ENCODE measurements around the gene REN. TPM values are rescaled to one million over a fixed set of nuclear protein-coding genes. Genes with fewer than 3 reads are reported as not detected.

The REN gene
- total and polyA plus RNA-seq, 11 donors, result not detected

DNA sequence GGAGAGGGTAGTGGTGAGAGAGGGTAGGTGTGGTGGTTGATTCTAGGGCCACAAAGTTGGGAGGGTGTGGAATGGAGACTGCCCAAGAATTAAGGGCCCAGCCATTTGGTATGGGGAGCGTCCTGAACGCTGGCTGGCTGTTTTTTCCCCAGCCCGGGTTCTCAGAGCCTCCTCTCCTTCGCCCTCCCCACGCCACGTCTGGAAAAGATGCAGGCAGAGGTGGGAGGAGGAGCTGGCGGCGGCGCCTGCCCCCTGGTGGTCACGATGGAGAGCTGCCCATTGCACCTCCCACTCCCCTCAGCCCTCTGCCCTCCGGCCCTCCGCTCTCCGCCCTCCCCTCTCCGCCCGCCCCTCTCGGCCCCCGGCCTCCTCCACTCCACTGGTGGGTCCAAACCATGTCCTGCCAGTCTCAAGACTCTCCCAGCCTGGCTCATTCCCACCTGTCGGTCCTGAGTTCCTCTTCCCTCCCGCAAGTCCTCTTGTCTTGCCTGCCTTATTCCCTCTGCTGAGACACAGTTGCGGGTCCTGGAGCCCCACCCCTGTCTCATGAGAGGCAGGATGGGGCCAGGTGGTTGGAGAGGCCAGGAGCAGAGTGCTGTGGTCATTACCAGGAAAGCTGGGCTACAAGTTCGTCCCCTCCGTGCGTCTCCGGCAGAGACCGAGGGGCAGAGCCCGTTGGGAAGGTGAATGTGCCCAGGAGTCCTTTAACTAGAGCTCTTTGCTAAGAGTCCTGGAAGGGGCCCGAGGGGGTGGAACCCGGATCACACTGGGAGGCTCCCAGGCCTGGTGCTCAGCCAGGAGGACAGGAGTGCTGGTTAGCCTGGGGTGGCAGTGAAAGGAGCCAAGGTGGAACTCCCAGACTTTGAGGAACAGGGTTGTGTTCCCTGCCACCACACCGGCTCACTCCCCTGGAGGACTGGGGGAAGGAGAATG, 36.9 kb downstream of the REN start:
- WGBS, 4 donors, result 14 to 27% (median 26%) methylated on average over 24 to 29 of the region's 29 CpGs
- H3K4me3 ChIP-seq, result peak overlapping the region in 5 of 12 donors; percentile 3 to 25 (median 18)
- TF ChIP-seq, protein P1, sequence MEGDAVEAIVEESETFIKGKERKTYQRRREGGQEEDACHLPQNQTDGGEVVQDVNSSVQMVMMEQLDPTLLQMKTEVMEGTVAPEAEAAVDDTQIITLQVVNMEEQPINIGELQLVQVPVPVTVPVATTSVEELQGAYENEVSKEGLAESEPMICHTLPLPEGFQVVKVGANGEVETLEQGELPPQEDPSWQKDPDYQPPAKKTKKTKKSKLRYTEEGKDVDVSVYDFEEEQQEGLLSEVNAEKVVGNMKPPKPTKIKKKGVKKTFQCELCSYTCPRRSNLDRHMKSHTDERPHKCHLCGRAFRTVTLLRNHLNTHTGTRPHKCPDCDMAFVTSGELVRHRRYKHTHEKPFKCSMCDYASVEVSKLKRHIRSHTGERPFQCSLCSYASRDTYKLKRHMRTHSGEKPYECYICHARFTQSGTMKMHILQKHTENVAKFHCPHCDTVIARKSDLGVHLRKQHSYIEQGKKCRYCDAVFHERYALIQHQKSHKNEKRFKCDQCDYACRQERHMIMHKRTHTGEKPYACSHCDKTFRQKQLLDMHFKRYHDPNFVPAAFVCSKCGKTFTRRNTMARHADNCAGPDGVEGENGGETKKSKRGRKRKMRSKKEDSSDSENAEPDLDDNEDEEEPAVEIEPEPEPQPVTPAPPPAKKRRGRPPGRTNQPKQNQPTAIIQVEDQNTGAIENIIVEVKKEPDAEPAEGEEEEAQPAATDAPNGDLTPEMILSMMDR (IDR thresholded peaks at IDR 0.05), result peak; percentile 86 to 95 (median 92)
- TF ChIP-seq POLR2A (IDR thresholded peaks at IDR 0.05), result no peak

GRCh38 chr1:204128464-204128963, 37.6 kb downstream of the REN start:
- peak overlapping the region in 1 of 12 donors; percentile 3 for H3K4me3 ChIP-seq
- H3K9me3 ChIP-seq, result no peaks in the 10 kb centered on the region
- intact Hi-C loops (cut with DNase I), result loop anchor here in 6 of 10 donors (1.0 to 10.0 kb wide), 11 partner anchors 41 to 268 kb away; partner anchors contain the start of genes SNRPE (in 2 of the 6) and SOX13 (in 2 of the 6)
- peak overlapping the region in 3 of 12 donors; percentile 25 to 80 (median 26) for H3K27ac ChIP-seq
- 70 to 91% (median 72%) methylated on average over 4 of the region's 4 CpGs for WGBS, 4 donors
- TF ChIP-seq, protein P1 (IDR thresholded peaks at IDR 0.05), result no peak
- no peak for TF ChIP-seq POLR2A (IDR thresholded peaks at IDR 0.05)
- ATAC-seq, result no peak
- peaks cover 4 to 48% (median 23%) of the 10 kb centered on the region in 12 donors for H3K4me1 ChIP-seq
- peaks cover 0 to 31% (median 24%) of the 10 kb centered on the region in 9 donors for H3K36me3 ChIP-seq
- H3K27me3 ChIP-seq, result no peaks in the 10 kb centered on the region
- DNase-seq, result peak in 1 of 5 donors; percentile 28

More for the DNA sequence above, 36.9 kb downstream of the REN start:
- no peaks in the 10 kb centered on the region for H3K27me3 ChIP-seq
- no peaks in the 10 kb centered on the region for H3K9me3 ChIP-seq
- DNase-seq, result peak; percentile 70 to 87 (median 77)
- peaks cover 4 to 48% (median 23%) of the 10 kb centered on the region in 12 donors for H3K4me1 ChIP-seq
- intact Hi-C loops (cut with DNase I), result loop anchor here in 8 of 10 donors (1.0 to 10.0 kb wide), 11 partner anchors 42 to 268 kb away; partner anchors contain the start of genes SNRPE (in 4 of the 8) and SOX13 (in 2 of the 8)
- H3K36me3 ChIP-seq, result peaks cover 0 to 29% (median 21%) of the 10 kb centered on the region in 9 donors
- peak; percentile 62 to 89 (median 84) for ATAC-seq
- peak overlapping the region in 3 of 12 donors; percentile 25 to 80 (median 38) for H3K27ac ChIP-seq

DNA sequence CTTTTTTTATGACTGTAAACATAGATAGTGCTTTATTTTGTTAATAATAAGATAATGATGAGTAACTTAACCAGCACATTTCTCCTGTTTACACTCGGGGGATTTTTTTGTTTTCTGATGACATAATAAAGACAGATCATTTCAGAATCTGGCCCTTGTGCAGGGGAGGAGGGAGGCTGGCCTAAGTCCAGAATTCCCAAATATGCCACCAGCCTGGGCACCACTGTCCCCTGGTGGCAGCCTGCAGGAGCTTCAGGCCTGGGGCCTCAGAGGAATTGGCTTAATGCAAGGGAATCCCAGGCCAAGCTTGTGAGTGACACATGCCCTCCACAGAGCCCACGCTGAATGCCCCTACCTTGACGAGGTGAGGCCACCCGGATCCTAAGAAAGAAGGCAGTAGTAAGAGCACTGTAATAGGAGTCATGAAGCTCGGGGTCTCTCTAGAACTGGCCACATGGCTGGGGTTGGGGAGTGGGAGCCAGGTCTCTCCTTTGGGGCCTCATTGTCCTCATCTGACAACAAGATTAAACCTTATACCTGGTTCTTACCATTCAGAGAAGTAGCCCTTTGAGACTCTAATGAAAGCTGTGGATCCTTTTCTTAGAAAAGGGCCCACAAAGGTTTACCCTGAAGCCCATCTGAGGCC, 38.4 kb downstream of the REN start:
- Histone ChIP-seq H3K4me3 (no peak overlapping the region), H3K4me1 (peaks cover 4 to 48% (median 25%) of the 10 kb centered on the region in 12 donors), H3K36me3 (peaks cover 0 to 39% (median 28%) of the 10 kb centered on the region in 9 donors), H3K27me3 (no peaks in the 10 kb centered on the region), H3K27ac (peak overlapping the region in 10 of 12 donors; percentile 30 to 80 (median 50)), H3K9me3 (no peaks in the 10 kb centered on the region)
- intact Hi-C loops (cut with DNase I), result loop anchor here (1.0 to 10.0 kb wide), 12 partner anchors 40 to 267 kb away; partner anchors contain the start of genes SOX13 (in 4 of the 10) and SNRPE (in 3 of the 10)
- WGBS, 4 donors, result 38 to 53% (median 44%) methylated on average over 5 of the region's 5 CpGs
- TF ChIP-seq, protein P1 (IDR thresholded peaks at IDR 0.05), result peak; percentile 82 to 97 (median 89)
- peak in 1 of 2 donors; percentile 13 for TF ChIP-seq POLR2A (IDR thresholded peaks at IDR 0.05)
- ATAC-seq (peak in 3 of 4 donors; percentile 37 to 73 (median 63)), DNase-seq (peak; percentile 59 to 75 (median 67))

Data from heart left ventricle (tissue), 16 donors.